GM18520 (cell line): ENCODE results near the gene DAAM2.

ENCODE experiments used
- ATAC-seq: cut with Tn5 transposase; IDR thresholded peaks from one replicate; pipeline ENCODE4 v1.9.1; 2021; ENCODE audit not compliant: unreplicated experiment

The DAAM2 gene

DNA sequence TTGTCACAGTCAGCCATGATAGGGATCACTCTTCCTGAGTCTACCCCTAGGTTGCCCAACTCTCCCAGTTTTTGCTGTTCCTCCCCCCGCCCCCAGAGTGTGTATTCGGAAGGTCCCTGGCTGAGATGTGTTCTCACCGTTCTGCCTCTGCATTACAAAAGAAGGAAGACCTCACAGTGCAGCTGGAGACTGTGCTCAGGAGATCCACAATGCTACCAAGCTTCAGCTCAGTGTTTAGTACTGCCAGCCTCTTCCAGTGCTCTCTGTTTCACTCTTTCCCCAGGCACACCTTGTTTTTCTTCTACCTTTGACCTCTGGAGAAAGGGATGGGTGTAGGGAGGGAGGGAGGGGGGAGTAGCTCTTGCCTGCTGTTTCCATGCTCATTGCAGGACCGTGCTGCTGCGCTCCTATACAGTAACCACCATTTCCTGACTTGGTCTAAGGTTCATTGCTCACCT is 155.5 kb downstream of the DAAM2 start:
- ATAC-seq: no peak

DNA sequence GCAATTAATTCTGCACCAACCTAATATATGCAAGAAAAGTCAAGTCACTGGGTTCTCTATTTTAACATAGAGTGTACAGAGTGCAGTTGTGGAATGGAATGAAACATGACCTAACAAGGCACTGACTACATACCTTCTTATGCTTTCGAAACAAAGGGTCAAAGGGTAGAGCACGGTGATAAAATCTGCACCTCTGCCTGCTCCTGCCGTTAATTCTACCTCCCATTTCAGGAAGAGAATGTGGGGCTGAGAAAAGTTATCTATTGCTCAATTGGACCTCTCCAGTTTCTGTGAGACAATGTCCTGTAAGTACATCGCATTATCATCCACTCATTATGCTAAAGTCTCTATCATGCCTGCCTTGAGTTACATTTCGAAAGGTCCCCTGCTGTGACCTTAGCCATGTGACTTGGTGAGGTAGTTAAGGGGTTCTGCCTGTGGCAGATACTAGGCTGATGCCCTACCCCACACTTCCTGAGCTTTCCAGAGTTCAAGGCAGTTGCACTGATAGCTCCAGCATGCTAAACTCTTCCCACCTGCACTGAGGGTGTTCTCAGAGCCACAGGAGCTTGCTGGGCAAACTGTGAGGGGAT is 156.1 kb downstream of the DAAM2 start:
- ATAC-seq: no peak

DNA sequence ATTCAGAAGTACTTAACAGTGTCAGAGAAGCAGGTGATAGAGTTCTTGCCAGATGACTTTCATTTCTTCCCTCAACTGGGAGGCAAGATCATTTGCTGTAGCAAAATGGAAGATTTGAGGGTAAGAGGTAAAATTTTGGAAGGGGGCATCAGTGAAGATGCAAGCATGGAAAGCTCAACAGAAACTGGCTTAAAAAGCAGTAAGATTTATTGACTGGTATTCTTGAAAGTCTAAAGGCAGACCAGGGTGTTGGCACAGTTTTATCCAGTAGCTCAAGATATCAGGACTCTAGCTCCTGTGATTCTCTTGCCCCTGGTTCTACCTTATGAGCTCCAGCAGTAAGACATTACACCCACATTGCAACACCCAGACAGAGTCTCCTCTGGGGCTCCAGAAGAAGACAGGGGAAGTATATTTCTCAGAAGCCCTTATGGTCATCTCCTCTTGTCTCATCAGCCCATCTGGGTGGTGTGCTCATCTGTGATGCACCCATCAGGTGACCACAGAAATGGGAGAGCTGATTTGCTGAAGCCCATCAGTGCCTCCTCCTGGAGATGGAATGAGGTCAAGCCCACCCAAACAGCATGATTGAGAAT is 158.0 kb downstream of the DAAM2 start:
- no peak for ATAC-seq

DNA sequence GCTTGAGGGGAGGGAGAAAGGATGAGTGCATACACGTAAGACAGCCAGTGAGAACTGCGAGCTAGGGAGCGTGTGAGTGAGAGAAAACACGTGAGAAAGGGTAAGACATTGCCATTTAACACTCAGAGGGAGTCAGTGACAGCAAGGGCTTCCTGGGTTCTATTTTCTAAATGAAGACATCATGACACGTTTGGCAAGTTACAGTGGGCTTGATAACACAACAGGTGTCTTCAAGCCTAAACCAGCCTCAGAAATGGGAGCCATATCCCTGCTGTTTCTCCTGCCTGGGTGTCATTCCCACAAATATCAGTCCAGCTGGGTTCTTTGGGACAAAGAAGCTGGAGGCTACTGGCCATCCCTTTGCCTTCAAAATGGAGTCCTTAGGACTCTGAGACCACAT is 159.0 kb downstream of the DAAM2 start:
- no peak for ATAC-seq

DNA sequence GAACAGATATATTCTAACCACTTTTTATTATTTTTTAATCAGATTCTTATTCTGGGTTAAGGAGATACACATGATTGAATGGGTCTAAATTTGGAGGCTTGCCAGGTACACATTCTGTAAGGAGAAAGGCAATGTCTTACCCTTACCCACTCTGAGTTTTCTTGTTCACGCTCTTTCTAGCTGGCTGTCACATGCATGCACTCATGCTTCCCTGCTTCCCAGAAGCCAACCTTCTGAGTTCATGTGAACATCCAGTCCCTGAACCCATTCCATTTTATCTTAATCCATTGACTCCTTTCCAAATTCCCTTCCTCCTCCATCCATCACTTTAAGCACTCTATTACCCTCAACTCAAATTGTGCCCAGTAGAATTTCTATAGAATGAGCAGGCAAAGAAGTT is 159.5 kb downstream of the DAAM2 start:
- ATAC-seq: no peak

DNA sequence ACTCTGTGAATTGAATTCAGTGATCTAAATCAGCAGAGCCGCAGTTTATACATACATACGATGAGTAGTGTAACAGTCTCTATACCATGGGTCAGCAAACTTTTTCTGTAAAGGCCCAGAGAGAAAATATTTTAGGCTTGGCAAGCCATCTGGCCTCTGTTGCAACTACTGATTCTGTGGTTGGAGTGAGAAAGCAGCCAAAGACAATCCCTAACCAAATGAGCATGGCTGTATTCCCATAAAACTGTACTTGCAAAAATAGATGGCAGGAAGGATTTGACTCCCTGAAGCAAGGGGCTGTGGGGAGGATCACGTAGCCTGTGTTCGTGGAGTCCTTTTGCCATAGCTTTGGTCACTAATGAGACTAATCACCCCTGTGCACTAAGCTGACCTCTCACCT is 160.0 kb downstream of the DAAM2 start:
- ATAC-seq: no peak

DNA sequence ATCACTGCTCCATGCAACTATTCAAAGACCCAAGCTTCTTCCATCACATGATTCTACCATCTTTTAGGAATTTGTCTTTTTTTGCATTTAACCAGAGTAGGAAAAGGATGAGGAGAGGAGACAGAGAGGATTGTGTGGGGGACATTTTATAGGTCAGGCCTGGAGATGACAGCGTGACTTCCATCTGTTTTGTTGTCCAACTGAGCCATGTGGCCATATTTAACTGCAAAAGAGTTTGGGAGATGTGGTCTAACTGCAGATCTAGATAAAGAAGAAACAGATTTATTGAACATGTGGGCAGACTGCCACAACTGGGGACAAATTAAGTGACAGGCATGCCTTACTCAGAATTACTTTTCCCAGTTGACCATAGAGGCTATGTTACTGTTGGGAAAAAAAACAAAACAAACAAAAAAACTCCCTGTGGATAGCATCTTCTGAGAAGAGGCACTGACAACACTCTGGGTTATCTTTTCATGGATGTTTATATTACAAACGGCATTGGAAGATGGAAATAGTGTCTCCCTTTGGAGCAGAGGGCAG is 161.0 kb downstream of the DAAM2 start:
- ATAC-seq: no peak
